HG03045 (cell line): ENCODE data around the gene CACNA1C.

Source experiments
- ATAC-seq: cut with Tn5 transposase; IDR thresholded peaks from one replicate; pipeline ENCODE4 v1.9.1; 2021; ENCODE audit warnings: mild to moderate bottlenecking, moderate library complexity; ENCODE audit not compliant: unreplicated experiment

CACNA1C gene

GRCh38 chr12:2561367-2561766, 508.6 kb downstream of the CACNA1C start:
- no peak for ATAC-seq

DNA sequence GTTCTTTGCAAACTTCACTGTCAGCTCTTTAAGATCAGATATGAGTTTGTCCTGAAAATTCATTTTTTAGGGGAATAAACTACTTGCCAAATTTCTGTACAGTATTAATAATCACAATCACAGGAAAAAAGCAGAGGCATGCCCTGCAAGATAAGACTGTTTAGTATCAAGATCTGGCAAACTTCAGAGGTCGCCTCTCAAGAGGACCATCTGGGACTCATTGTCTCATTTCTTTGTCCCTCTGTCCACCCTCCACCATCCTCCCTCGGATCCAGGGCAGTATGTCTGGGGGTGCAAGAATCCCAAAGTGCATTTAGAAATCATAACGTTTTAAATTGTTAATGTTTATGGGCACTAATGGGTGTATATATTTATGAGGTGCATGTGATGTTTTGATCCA, 509.6 kb downstream of the CACNA1C start:
- ATAC-seq: no peak

DNA sequence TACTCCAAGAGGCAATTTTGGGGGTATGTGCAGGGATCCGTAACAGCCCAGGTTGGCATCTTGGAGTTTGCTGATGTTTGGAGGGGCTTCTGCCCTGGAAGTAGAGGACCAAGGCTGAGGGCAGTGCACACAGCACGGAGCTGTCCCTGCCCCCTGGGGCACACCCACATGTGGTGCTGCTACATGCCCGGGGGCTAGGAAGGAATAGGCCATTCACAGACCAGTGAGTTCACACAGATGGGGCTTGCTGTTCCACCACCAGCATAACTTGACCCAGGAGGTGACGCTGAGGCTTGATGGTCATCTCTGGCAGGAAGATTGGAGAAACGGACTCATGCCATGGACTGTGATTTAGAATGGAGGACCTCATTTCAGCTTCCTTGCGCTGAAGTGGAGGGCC, 510.9 kb downstream of the CACNA1C start:
- no peak for ATAC-seq

DNA sequence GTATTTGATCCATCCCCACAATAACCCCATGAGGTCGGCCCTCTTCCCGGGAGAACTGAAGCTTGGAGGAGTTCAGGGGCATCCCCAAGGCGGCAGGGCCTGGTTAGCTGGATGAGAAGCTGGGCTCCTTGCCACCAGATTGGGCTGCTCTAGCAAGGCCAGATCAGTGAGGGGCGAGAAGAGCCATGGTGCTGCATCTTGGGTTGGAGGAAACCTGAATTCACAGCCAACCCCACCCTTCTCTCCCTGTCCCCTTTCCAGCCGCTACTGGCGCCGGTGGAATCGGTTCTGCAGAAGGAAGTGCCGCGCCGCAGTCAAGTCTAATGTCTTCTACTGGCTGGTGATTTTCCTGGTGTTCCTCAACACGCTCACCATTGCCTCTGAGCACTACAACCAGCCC, 513.4 kb downstream of the CACNA1C start:
- ATAC-seq: no peak

DNA sequence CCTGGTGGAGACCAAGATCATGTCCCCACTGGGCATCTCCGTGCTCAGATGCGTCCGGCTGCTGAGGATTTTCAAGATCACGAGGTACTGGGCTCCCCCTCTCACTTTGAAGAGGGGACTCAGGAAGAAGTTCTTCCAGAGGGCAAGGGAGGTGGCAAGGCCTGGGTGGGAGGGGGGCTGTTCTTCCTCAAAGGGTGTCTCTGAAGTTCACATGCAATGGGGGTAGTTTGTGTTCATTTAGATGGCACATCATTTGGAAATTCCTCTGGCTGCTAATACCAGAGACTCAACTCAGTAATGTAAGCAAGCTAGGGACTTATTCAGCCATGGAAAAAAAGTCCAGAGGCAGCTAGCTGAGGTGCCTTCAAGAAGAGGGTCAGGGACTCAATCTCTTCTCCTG, 514.9 kb downstream of the CACNA1C start:
- ATAC-seq: no peak

DNA sequence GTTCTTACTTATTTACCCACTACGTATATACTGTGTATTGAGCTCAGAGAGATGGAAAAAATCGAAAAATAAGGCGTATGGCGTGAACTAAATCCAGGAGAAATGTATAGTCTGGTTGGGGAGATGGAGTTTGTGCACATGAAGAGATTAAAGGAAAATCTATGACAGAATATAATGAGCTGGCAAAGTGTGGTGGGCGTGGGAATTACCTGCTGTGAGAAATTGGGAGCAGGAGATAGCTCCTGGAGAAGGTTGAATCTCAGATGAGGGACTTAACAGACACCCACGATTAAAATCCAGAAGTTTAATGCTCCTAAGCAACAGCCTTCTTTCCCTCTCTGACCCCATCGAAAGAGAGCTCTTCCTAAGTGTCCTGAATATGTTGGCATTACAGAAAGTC, 517.8 kb downstream of the CACNA1C start:
- no peak for ATAC-seq

- no peak for ATAC-seq
These were observed 521.7 kb downstream of the CACNA1C start for GRCh38 chr12:2574355-2574935.

DNA sequence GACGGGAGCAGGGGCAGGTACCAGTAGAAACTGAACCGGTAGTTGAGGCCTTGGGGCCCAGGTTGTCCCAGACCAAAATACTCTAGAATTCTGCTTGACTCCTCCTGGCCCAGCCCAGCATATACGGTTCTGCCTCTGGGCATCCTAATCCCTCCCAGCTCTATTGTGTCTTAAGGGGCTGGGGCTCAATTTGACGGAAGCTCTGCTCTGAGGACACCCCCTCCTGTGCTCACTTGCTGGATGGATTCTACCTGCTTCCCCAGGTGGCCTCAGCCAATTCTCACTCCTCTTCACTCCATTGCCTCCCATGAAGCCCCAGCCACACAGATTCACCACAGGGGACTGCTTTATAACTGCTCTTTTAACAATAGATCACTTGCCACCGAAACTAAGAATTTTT, 522.5 kb downstream of the CACNA1C start:
- no peak for ATAC-seq

DNA sequence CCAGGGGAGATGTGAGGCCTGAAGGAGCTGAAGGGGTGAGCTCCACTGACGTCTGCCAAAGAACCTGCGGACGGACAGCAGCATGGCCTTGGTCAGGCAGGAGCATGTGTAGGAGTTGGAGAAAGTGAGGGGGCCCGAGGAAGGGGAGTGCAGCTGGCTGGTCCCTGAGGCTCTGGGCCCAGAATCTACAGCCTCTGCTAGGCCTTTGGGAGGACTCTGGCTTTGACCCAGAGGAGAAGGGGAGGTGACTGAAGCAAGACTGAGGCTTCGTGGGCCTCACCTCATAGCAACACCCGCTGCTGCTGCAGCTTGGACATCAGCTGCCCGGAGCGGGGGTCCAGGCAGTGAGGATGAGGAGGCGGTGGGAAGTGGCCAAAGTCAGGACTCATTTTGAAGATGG, 525.4 kb downstream of the CACNA1C start:
- ATAC-seq: no peak

- ATAC-seq: no peak
These were observed 526.0 kb downstream of the CACNA1C start for GRCh38 chr12:2578772-2579171.

DNA sequence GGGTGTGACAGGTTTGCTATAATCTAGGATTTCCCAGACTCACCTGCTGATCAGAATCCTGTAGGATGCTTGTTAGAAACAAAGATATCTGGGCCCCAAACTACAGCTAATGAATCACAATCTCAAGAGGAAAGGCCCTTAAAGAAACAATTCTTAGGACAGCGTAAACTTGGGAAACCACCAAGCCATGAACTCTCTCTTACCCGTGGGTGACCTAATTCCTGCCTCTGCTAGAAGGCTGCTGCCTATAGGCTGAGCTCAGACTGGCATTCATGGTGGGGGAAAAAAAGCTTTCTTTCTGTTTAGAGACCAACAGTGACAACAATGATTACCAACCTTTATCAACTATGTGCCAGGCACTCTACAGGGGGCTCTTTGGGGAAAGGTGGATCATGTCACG, 528.0 kb downstream of the CACNA1C start:
- ATAC-seq: no peak

DNA sequence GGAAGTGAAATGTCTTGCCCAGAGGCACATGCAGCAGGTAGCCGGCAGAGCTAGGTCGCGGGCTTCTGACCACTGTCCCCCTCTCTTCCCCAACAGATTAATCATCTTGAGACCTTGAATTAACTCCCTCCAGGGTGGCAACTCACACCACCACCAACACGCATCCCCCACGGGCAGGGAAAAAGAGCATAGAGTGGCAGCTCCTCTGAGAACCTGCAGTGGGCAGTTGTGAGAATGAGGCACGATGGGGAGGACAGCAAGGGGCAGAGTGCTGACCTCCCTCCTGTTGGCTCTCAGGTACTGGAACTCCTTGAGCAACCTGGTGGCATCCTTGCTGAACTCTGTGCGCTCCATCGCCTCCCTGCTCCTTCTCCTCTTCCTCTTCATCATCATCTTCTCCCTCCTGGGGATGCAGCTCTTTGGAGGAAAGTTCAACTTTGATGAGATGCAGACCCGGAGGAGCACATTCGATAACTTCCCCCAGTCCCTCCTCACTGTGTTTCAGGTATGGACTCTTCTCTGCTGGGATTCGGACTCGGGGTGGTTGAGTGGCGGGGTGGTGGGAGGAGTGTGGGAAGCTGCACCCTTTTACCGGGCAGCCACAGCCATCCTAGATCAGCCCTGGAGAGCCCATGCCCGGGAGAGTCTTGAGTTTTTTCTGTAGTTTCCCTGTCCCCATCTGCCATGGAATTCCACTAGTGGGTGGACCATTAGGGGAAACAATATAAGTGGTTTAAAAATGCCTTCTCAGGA, 528.7 kb downstream of the CACNA1C start:
- no peak for ATAC-seq

GRCh38 chr12:2582631-2583030, 529.8 kb downstream of the CACNA1C start:
- ATAC-seq: no peak

GRCh38 chr12:2583091-2583497, 530.3 kb downstream of the CACNA1C start:
- ATAC-seq: no peak

DNA sequence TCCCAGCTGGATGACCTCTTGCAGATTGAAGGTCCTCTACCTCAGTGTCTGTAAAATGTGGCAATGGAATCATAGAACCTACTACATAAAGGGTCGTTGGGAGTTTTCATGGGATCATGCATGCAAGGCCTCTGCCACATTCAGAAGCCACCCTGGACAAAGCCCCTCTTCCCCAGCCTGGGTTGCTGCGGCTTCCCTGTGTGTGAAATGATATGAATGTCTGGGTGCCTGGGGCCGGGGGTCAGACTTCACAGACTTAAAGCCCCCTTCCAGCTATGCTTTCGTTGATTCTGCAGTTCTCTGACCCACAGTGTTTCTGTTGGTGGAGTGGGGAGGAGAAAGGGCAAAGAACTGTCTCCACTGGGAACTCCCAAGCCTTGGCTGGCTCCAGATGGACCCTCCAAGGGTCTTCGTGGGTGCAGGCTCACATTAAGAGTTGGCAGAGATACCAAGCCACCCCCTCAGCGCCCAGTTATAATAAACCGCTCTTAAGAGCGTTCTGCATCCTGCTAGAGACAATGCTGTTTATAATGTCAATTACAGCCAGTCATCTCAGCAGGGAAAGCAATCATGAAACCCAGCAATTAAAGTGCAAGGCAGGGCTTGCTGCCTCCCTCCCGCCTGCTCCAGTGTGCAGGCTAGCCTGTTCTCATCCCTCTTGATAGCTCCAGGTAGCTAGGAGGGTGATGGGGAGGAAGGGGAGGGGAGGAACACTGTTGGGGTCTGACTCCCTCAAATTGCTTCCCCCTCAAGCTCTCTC, 531.0 kb downstream of the CACNA1C start:
- ATAC-seq: no peak

- no peak for ATAC-seq
These were observed 533.6 kb downstream of the CACNA1C start for GRCh38 chr12:2586156-2587038.

- ATAC-seq: no peak
These were observed 535.6 kb downstream of the CACNA1C start for GRCh38 chr12:2588345-2588744.

GRCh38 chr12:2589381-2589780, 536.6 kb downstream of the CACNA1C start:
- ATAC-seq: no peak

DNA sequence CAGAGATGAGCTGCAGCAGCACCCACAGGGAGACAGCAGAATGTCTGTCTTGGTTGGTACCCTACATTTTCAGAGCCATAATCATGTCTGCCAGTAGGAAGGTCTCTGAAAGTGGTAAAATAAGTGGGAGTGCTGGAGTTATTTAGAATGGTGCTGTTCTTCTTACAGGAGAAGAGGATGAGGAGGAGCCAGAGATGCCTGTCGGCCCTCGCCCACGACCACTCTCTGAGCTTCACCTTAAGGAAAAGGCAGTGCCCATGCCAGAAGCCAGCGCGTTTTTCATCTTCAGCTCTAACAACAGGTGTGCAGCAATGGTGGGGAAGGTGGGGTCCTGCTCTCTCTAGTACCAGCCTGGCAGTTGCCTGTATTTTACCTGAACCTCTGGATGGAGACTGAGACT, 540.3 kb downstream of the CACNA1C start:
- no peak for ATAC-seq

- ATAC-seq: no peak
These were observed 543.7 kb downstream of the CACNA1C start for GRCh38 chr12:2596441-2596840.

GRCh38 chr12:2605301-2605700, 552.5 kb downstream of the CACNA1C start:
- ATAC-seq: no peak
